ENCODE measurements around the gene CHST15. TPM values are rescaled to one million over a fixed set of nuclear protein-coding genes. Genes with fewer than 3 reads are reported as not detected.

Gene CHST15
- total and polyA plus RNA-seq, 2 of the 8 experiments (the other 6 are each of a cell fraction or from before 2014, with no cell fraction given) = 8.8 to 9.1 TPM

GRCh38 chr10:124087672-124088634 lies 5.4 kb downstream of the CHST15 start:
- ChIA-PET POLR2A (ENCODE audit: partially characterized antibody) (interaction anchor here (1.1 to 2.2 kb wide), 4 partner anchors 10 to 22 kb away, joined by 3 to 5 read pairs (median 4); no protein-coding TSS in a partner anchor), CTCF (ENCODE audit: partially characterized antibody) (interaction anchor here (1.0 to 2.7 kb wide), 7 partner anchors 9 to 162 kb away, joined by 3 to 20 read pairs (median 4); no protein-coding TSS in a partner anchor)
- FAIRE-seq = no peak
- TF ChIP-seq BACH1 (IDR thresholded peaks at IDR 0.05; ENCODE audit: low read length) (no peak), RNF2 (IDR thresholded peaks at IDR 0.05; ENCODE audit: borderline replicate concordance, low read depth, low read length, missing control alignments, poor library complexity, severe bottlenecking) (no peak), SIRT6 (IDR thresholded peaks at IDR 0.05; ENCODE audit: low read length) (no peak)
- Histone ChIP-seq H3K27ac (ENCODE audit: low read depth, low read length) (no peak overlapping the region), H2BK120ac (replicated peaks; ENCODE audit: low read depth, low read length) (no peak overlapping the region), H3K4me3 (ENCODE audit: extremely low read depth in 1 of 4, insufficient read depth in 2 of 4, low read depth in 3 of 4, low read length in 4 of 4) (no peak overlapping the region), H4K8ac (ENCODE audit: extremely low read depth, insufficient read depth, low read length) (no peak overlapping the region; the same call in 1 of the 2 replicates), H3K56ac (replicated peaks; ENCODE audit: insufficient read length, low read depth, low read length) (no peak overlapping the region), H3K4me1 (replicated peaks in 1 of 4; ENCODE audit: control insufficient read depth in 3 of 4, insufficient read depth in 4 of 4, low read length in 3 of 4) (peaks cover 0 to 3% (median 2%) of the 10 kb centered on the region in 4 experiments; a peak in 4 of 7 replicates), H3K9ac (replicated peaks in 1 of 4; ENCODE audit: extremely low read depth in 1 of 4, low read depth in 3 of 4, low read length in 3 of 4) (no peak overlapping the region), H3K79me1 (ENCODE audit: low read depth, low read length) (0 out of 2 replicates have a peak, but pooled peaks cover 2% of the 10 kb centered on the region), H2BK5ac (ENCODE audit: low read depth, low read length) (no peak overlapping the region), H3K27me3 (replicated peaks in 1 of 4; ENCODE audit: control insufficient read depth in 3 of 4, extremely low read depth in 1 of 4, insufficient read depth in 3 of 4, low read length in 3 of 4) (peaks cover 4 to 32% (median 23%) of the 10 kb centered on the region in 4 experiments; a peak in 6 of 7 replicates), H2AFZ (ENCODE audit: low read length) (no peak overlapping the region), H3K9me3 (ENCODE audit: insufficient read depth in 2 of 2, low read depth in 1 of 2, low read length in 1 of 2) (no peaks in the 10 kb centered on the region), H3K23ac (ENCODE audit: insufficient read length) (no peak overlapping the region), H4K91ac (replicated peaks; ENCODE audit: insufficient read length, low read length) (no peak overlapping the region), H3K18ac (ENCODE audit: extremely low read depth, low read length) (no peak overlapping the region; the same call in 1 of the 2 replicates), H3K4me2 (ENCODE audit: insufficient read depth in 1 of 2, low read depth in 2 of 2, low read length in 2 of 2) (no peak overlapping the region), H2AK5ac (ENCODE audit: low read depth, low read length) (0 out of 2 replicates have a peak overlapping the region, but pooled peaks have one; percentile 0), H2BK20ac (ENCODE audit: low read length) (no peak overlapping the region), H3K14ac (ENCODE audit: insufficient read length) (no peak overlapping the region), H2BK12ac (ENCODE audit: low read depth, low read length) (no peak overlapping the region), H4K5ac (ENCODE audit: insufficient read length, low read depth, low read length) (no peak overlapping the region), H3K79me2 (ENCODE audit: control insufficient read depth in 1 of 2, insufficient read depth in 2 of 2, low read length in 2 of 2) (peaks cover 0 to 13% of the 10 kb centered on the region in 2 experiments; a peak in 2 of 4 replicates), H3K36me3 (ENCODE audit: control insufficient read depth in 2 of 4, insufficient read depth in 4 of 4, low read length in 3 of 4) (no peaks in the 10 kb centered on the region), H3K4ac (replicated peaks; ENCODE audit: insufficient read length, low read depth, low read length) (no peak overlapping the region), H4K20me1 (replicated peaks in 1 of 2; ENCODE audit: control insufficient read depth in 1 of 2, insufficient read depth in 2 of 2, low read length in 2 of 2) (peaks cover 3 to 13% of the 10 kb centered on the region in 2 experiments), H3K23me2 (ENCODE audit: low read depth, low read length) (peaks cover 12% of the 10 kb centered on the region; the same call in 1 of the 2 replicates), H2BK15ac (ENCODE audit: low read length) (no peak overlapping the region)
- no peak for DNase-seq (ENCODE audit: low read depth in 1 of 2, low spot score in 2 of 2)
- 84% methylated on average over 26 of the region's 27 CpGs; no CpG with 5 or more reads in 1 of the 2 experiments for WGBS, 2 experiments (ENCODE audit: extremely low coverage in 1 of 2, insufficient coverage in 1 of 2, insufficient read length in 1 of 2, insufficient replicate concordance in 2 of 2, low coverage in 1 of 2, low lambda C conversion rate in 2 of 2, missing lambda C conversion rate in 1 of 2)
